WTC11 (cell line): ENCODE results near the gene ELFN2. TPM values are rescaled to one million over a fixed set of nuclear protein-coding genes. Genes with fewer than 3 reads are reported as not detected.

Experiments used
- ATAC-seq: fragments of 200-7000 bp; cut with Tn5 transposase; 2 replicates; pipeline ENCODE4 v1.10.0; 2021; ENCODE audit warnings: mild to moderate bottlenecking, moderate library complexity
- CTCF ChIA-PET: fragments of 300-600 bp; sonication (Branson Sonifier 250); formaldehyde crosslinking; loops from one replicate; lab custom pipeline; 2021; ENCODE audit warnings: antibody characterized with exemption; lab: Charles Lee
- POLR2A ChIA-PET: fragments of 350-600 bp; sonication (Branson Sonifier 250); formaldehyde crosslinking; loops from one replicate; lab custom pipeline; 2021; ENCODE audit warnings: antibody characterized with exemption; lab: Charles Lee
- DNase-seq: peaks from one replicate; pipeline ENCODE4 v3.0.0; 2021; ENCODE audit warnings: low spot score
- H3K27ac Mint-ChIP-seq: 2 replicates; pipeline ENCODE4 v1.8.0; 2021; ENCODE audit warnings: mixed read lengths
- H3K27me3 Mint-ChIP-seq: 2 replicates; pipeline ENCODE4 v1.8.0; 2021; ENCODE audit warnings: low read depth, mild to moderate bottlenecking, moderate library complexity, mixed read lengths
- H3K36me3 Mint-ChIP-seq: 2 replicates; pipeline ENCODE4 v1.8.0; 2021; ENCODE audit warnings: mixed read lengths
- H3K4me1 Mint-ChIP-seq: 2 replicates; pipeline ENCODE4 v1.8.0; 2022; ENCODE audit warnings: mixed read lengths
- H3K4me3 Mint-ChIP-seq: 2 replicates; pipeline ENCODE4 v1.8.0; 2021; ENCODE audit warnings: mild to moderate bottlenecking, moderate library complexity, mixed read lengths
- H3K9me3 Mint-ChIP-seq: 2 replicates; pipeline ENCODE4 v1.8.0; 2021; ENCODE audit warnings: mixed read lengths
- CBFB ChIP-seq: sonication (generic); formaldehyde crosslinking; IDR thresholded peaks from 2 replicates; pipeline ENCODE4 v1.8.1; 2022; ENCODE audit warnings: mild to moderate bottlenecking, low read depth, missing genetic modification reagents
- CREM ChIP-seq: sonication (generic); formaldehyde crosslinking; IDR thresholded peaks from 2 replicates; pipeline ENCODE4 v1.8.1; 2022; ENCODE audit warnings: mild to moderate bottlenecking, missing genetic modification reagents, moderate library complexity
- GRHL2 ChIP-seq: fragments of 250-450 bp; sonication (Bioruptor Pico); IDR thresholded peaks from 2 replicates; pipeline ENCODE4 v1.8.0; 2022; ENCODE audit warnings: mild to moderate bottlenecking, moderate library complexity; ENCODE audit not compliant: insufficient replicate concordance, severe bottlenecking
- GTF2I ChIP-seq: fragments of 250-450 bp; sonication (Bioruptor Pico); conservative IDR thresholded peaks from 2 replicates; pipeline ENCODE4 v1.4.0; 2021; ENCODE audit warnings: mild to moderate bottlenecking
- JUN ChIP-seq: sonication (generic); formaldehyde crosslinking; IDR thresholded peaks from 2 replicates; pipeline ENCODE4 v1.8.0; 2023; ENCODE audit warnings: mild to moderate bottlenecking, missing genetic modification reagents
- MXD4 ChIP-seq: fragments of 250-450 bp; sonication (Bioruptor Pico); IDR thresholded peaks from 2 replicates; pipeline ENCODE4 v1.8.0; 2021; ENCODE audit warnings: mild to moderate bottlenecking, moderate library complexity, borderline replicate concordance
- NFATC4 ChIP-seq: fragments of 250-450 bp; sonication (Bioruptor Pico); IDR thresholded peaks from 2 replicates; pipeline ENCODE4 v1.9.0; 2021; ENCODE audit warnings: mild to moderate bottlenecking
- NFE2L1 ChIP-seq: sonication (generic); formaldehyde crosslinking; IDR thresholded peaks from 2 replicates; pipeline ENCODE4 v1.8.1; 2023; ENCODE audit warnings: missing genetic modification reagents
- NR1H2 ChIP-seq: sonication (generic); formaldehyde crosslinking; IDR thresholded peaks from 2 replicates; pipeline ENCODE4 v1.9.0; 2021; ENCODE audit warnings: mild to moderate bottlenecking, moderate library complexity, missing genetic modification reagents
- NR2C2 ChIP-seq: sonication (generic); formaldehyde crosslinking; IDR thresholded peaks from 2 replicates; pipeline ENCODE4 v1.8.0; 2022; ENCODE audit warnings: mild to moderate bottlenecking, missing genetic modification reagents
- SMAD4 ChIP-seq: sonication (generic); formaldehyde crosslinking; IDR thresholded peaks from 2 replicates; pipeline ENCODE4 v1.8.0; 2022; ENCODE audit warnings: mild to moderate bottlenecking, missing genetic modification reagents
- SOX15 ChIP-seq: fragments of 250-450 bp; sonication (Bioruptor Pico); IDR thresholded peaks from 2 replicates; pipeline ENCODE4 v1.9.0; 2021; ENCODE audit warnings: mild to moderate bottlenecking
- ZBTB21 ChIP-seq: sonication (generic); formaldehyde crosslinking; IDR thresholded peaks from 2 replicates; pipeline ENCODE4 v1.8.1; 2023; ENCODE audit warnings: mild to moderate bottlenecking, missing genetic modification reagents, borderline replicate concordance
- ZNF121 ChIP-seq: sonication (generic); formaldehyde crosslinking; IDR thresholded peaks from 2 replicates; pipeline ENCODE4 v1.8.0; 2023; ENCODE audit warnings: missing genetic modification reagents
- ZNF138 ChIP-seq: sonication (generic); formaldehyde crosslinking; conservative IDR thresholded peaks from 2 replicates; pipeline ENCODE4 v1.8.1; 2022; ENCODE audit warnings: mild to moderate bottlenecking, moderate library complexity, missing genetic modification reagents
- ZNF416 ChIP-seq: fragments of 250-450 bp; sonication (Bioruptor Pico); IDR thresholded peaks from 2 replicates; pipeline ENCODE4 v1.9.0; 2021; ENCODE audit warnings: mild to moderate bottlenecking, inconsistent platforms
- ZNF423 ChIP-seq: fragments of 250-450 bp; sonication (Bioruptor Pico); IDR thresholded peaks from 2 replicates; pipeline ENCODE4 v2.1.2; 2022; ENCODE audit warnings: mild to moderate bottlenecking, moderate library complexity
- total RNA-seq: library from RNA; stranded (reverse); gene quantifications from 3 replicates; pipeline ENCODE4 v1.2.3, GENCODE V29; 2021
- TF ChIP-seq, protein P1 (sequence below): sonication (generic); formaldehyde crosslinking; IDR thresholded peaks from 2 replicates; pipeline ENCODE4 v1.8.1; 2022; ENCODE audit warnings: mild to moderate bottlenecking, moderate library complexity, missing genetic modification reagents
- TF ChIP-seq, protein P2 (sequence below): sonication (generic); formaldehyde crosslinking; IDR thresholded peaks from 2 replicates; pipeline ENCODE4 v1.8.1; 2023; ENCODE audit warnings: mild to moderate bottlenecking, missing genetic modification reagents, moderate library complexity
- TF ChIP-seq, protein P3 (sequence below): sonication (generic); formaldehyde crosslinking; IDR thresholded peaks from 2 replicates; pipeline ENCODE4 v1.8.1; 2023; ENCODE audit warnings: mild to moderate bottlenecking, moderate library complexity, missing genetic modification reagents
- TF ChIP-seq, protein P4 (sequence below): fragments of 250-450 bp; sonication (Bioruptor Pico); IDR thresholded peaks from 2 replicates; pipeline ENCODE4 v1.9.0; 2021; ENCODE audit warnings: mild to moderate bottlenecking

ELFN2 gene
- total RNA-seq, 1 experiment from 2014 or later: 0.87 TPM

- no peak for DNase-seq
- no peak for TF ChIP-seq ZNF416 (CRISPR knock-in tag)
- no peaks in the 10 kb centered on the region for H3K27me3 Mint-ChIP-seq
- CTCF ChIA-PET: interaction anchor here (1.2 to 2.1 kb wide), 2 partner anchors 41 to 71 kb away, joined by 4 to 6 read pairs; no protein-coding TSS in a partner anchor
- H3K9me3 Mint-ChIP-seq: no peaks in the 10 kb centered on the region
- no peaks in the 10 kb centered on the region for H3K36me3 Mint-ChIP-seq
- H3K4me3 Mint-ChIP-seq: no peak overlapping the region
- ATAC-seq: no peak
- POLR2A ChIA-PET: interaction anchor here (1.2 kb wide), 1 partner anchor 47 kb away, joined by 3 read pairs; no protein-coding TSS in a partner anchor
- peaks cover 8% of the 10 kb centered on the region for H3K4me1 Mint-ChIP-seq
- no peak overlapping the region for H3K27ac Mint-ChIP-seq
These were observed 39.5 kb downstream of the ELFN2 start for GRCh38 chr22:37387793-37388192.

DNA sequence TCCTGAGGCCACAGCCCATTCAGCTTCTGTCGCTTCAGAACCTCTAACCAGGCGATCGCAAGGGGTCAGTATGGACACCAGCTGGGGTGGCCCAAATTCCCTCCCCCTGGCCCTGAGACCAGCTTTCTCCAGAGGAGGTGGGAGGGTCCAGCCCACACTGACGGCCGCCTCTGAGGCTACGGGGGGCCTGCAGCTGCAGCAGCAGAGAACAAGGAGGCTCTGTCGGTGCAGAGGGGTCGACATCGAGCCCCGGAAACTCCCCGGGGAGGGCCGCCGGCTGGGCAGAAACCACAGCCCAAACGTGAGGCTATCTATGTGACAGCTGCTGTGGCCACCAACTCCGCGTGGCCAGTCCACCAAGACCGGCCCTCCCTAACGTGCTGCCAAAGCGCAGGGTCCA, 40.8 kb downstream of the ELFN2 start:
- DNase-seq (no peak), ATAC-seq (no peak)
- Mint-ChIP-seq H3K4me1 (peaks cover 8% of the 10 kb centered on the region), H3K27me3 (no peaks in the 10 kb centered on the region), H3K27ac (no peak overlapping the region), H3K36me3 (no peaks in the 10 kb centered on the region), H3K9me3 (no peaks in the 10 kb centered on the region), H3K4me3 (no peak overlapping the region)
- no peak for TF ChIP-seq NFE2L1 (CRISPR knock-in tag)
- no peak for TF ChIP-seq NR2C2 (CRISPR knock-in tag)
- no peak for TF ChIP-seq SOX15
- TF ChIP-seq GRHL2: no peak
- TF ChIP-seq ZBTB21 (CRISPR knock-in tag): no peak
- TF ChIP-seq, protein P1, sequence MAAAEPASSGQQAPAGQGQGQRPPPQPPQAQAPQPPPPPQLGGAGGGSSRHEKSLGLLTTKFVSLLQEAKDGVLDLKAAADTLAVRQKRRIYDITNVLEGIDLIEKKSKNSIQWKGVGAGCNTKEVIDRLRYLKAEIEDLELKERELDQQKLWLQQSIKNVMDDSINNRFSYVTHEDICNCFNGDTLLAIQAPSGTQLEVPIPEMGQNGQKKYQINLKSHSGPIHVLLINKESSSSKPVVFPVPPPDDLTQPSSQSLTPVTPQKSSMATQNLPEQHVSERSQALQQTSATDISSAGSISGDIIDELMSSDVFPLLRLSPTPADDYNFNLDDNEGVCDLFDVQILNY (CRISPR knock-in tag): no peak
- TF ChIP-seq CBFB (CRISPR knock-in tag): no peak
- POLR2A ChIA-PET: interaction anchor here (1.2 kb wide), 1 partner anchor 46 kb away, joined by 3 read pairs; no protein-coding TSS in a partner anchor
- CTCF ChIA-PET: interaction anchor here (2.1 kb wide), 1 partner anchor 42 kb away, joined by 6 read pairs; no protein-coding TSS in a partner anchor

GRCh38 chr22:37384691-37385090, 42.6 kb downstream of the ELFN2 start:
- DNase-seq (no peak), ATAC-seq (no peak)
- H3K4me3 Mint-ChIP-seq: no peak overlapping the region
- H3K36me3 Mint-ChIP-seq: no peaks in the 10 kb centered on the region
- ChIA-PET CTCF (interaction anchor here (0.6 kb wide), 1 partner anchor 285 kb away, joined by 4 read pairs; no protein-coding TSS in a partner anchor), POLR2A (no interaction called here)
- H3K27ac Mint-ChIP-seq: no peak overlapping the region
- TF ChIP-seq ZNF423 (CRISPR knock-in tag) (no peak), SMAD4 (CRISPR knock-in tag) (no peak), SOX15 (no peak), ZNF121 (CRISPR knock-in tag) (no peak), JUN (CRISPR knock-in tag) (no peak), NR1H2 (CRISPR knock-in tag) (no peak), ZNF138 (CRISPR knock-in tag) (no peak), CREM (CRISPR knock-in tag) (no peak), GTF2I (CRISPR knock-in tag) (no peak), MXD4 (CRISPR knock-in tag) (no peak), NFATC4 (CRISPR knock-in tag) (no peak)
- TF ChIP-seq, protein P2, sequence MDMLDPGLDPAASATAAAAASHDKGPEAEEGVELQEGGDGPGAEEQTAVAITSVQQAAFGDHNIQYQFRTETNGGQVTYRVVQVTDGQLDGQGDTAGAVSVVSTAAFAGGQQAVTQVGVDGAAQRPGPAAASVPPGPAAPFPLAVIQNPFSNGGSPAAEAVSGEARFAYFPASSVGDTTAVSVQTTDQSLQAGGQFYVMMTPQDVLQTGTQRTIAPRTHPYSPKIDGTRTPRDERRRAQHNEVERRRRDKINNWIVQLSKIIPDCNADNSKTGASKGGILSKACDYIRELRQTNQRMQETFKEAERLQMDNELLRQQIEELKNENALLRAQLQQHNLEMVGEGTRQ (CRISPR knock-in tag): no peak
- TF ChIP-seq, protein P3, sequence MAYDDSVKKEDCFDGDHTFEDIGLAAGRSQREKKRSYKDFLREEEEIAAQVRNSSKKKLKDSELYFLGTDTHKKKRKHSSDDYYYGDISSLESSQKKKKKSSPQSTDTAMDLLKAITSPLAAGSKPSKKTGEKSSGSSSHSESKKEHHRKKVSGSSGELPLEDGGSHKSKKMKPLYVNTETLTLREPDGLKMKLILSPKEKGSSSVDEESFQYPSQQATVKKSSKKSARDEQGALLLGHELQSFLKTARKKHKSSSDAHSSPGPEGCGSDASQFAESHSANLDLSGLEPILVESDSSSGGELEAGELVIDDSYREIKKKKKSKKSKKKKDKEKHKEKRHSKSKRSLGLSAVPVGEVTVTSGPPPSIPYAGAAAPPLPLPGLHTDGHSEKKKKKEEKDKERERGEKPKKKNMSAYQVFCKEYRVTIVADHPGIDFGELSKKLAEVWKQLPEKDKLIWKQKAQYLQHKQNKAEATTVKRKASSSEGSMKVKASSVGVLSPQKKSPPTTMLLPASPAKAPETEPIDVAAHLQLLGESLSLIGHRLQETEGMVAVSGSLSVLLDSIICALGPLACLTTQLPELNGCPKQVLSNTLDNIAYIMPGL (CRISPR knock-in tag): no peak
- TF ChIP-seq, protein P4, sequence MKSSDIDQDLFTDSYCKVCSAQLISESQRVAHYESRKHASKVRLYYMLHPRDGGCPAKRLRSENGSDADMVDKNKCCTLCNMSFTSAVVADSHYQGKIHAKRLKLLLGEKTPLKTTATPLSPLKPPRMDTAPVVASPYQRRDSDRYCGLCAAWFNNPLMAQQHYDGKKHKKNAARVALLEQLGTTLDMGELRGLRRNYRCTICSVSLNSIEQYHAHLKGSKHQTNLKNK (CRISPR knock-in tag): no peak
- H3K9me3 Mint-ChIP-seq: no peaks in the 10 kb centered on the region
- no peaks in the 10 kb centered on the region for H3K27me3 Mint-ChIP-seq
- H3K4me1 Mint-ChIP-seq: peaks cover 8% of the 10 kb centered on the region
